ENCODE measurements around the gene TMEM225. TPM values are rescaled to one million over a fixed set of nuclear protein-coding genes. Genes with fewer than 3 reads are reported as not detected.

TMEM225 gene
- total RNA-seq (not detected), polyA plus RNA-seq (not detected)
- long read RNA-seq, donor 1, result 0 reads
- long read RNA-seq, donor 2, result 0 reads
- long read RNA-seq, donor 3, result 0 reads

GRCh38 chr11:123885570-123885969 lies at the start of gene TMEM225:
TSS of gene TMEM225 (minus strand) at chr11:123885670. CDS start at chr11:123885425, 245 bp downstream.
- 87 to 91% (median 90%) methylated on average over 3 of the region's 3 CpGs for WGBS, 3 donors
- Histone ChIP-seq H3K4me3 (no peak within 1 kb of the TSS), H3K4me1 (ENCODE audit: insufficient read depth) (no peaks in the 10 kb centered on the region), H3K9me3 (no peaks in the 10 kb centered on the region), H3K36me3 (no peaks in the 10 kb centered on the region), H3K27me3 (no peaks in the 10 kb centered on the region), H3K27ac (no peak within 1 kb of the TSS)
- intact Hi-C loops (cut with DNase I), result no loop called here
- DNase-seq, result no peak
- TF ChIP-seq POLR2A (IDR thresholded peaks at IDR 0.05) (no peak), EP300 (IDR thresholded peaks at IDR 0.05) (no peak)
- TF ChIP-seq, protein P1, sequence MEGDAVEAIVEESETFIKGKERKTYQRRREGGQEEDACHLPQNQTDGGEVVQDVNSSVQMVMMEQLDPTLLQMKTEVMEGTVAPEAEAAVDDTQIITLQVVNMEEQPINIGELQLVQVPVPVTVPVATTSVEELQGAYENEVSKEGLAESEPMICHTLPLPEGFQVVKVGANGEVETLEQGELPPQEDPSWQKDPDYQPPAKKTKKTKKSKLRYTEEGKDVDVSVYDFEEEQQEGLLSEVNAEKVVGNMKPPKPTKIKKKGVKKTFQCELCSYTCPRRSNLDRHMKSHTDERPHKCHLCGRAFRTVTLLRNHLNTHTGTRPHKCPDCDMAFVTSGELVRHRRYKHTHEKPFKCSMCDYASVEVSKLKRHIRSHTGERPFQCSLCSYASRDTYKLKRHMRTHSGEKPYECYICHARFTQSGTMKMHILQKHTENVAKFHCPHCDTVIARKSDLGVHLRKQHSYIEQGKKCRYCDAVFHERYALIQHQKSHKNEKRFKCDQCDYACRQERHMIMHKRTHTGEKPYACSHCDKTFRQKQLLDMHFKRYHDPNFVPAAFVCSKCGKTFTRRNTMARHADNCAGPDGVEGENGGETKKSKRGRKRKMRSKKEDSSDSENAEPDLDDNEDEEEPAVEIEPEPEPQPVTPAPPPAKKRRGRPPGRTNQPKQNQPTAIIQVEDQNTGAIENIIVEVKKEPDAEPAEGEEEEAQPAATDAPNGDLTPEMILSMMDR (IDR thresholded peaks at IDR 0.05), result no peak

DNA sequence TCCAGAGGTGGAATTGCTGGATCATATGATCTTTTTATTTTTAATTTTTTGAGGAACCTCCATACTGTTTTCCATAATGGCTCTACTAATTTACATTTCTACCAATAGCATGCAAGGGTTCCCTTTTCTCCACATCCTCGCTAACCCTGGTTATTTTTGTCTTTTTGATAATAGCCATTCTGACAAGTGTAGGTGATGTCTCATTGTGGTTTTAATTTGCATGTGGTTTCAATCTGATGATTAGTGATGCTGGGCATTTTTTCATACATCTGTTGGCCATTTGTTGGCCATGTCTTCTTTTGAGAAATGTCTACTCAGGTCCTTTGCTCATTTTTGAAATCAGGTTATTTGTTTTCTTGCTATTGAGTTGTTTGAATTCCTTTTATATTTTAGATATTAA lies 38.6 kb upstream of the TMEM225 start:
- no peak overlapping the region for H3K4me3 ChIP-seq
- H3K36me3 ChIP-seq, result no peaks in the 10 kb centered on the region
- intact Hi-C loops (cut with DNase I), result no loop called here
- no peaks in the 10 kb centered on the region for H3K4me1 ChIP-seq (ENCODE audit: insufficient read depth)
- H3K27me3 ChIP-seq, result no peaks in the 10 kb centered on the region
- no peaks in the 10 kb centered on the region for H3K9me3 ChIP-seq
- TF ChIP-seq POLR2A (IDR thresholded peaks at IDR 0.05) (no peak), EP300 (IDR thresholded peaks at IDR 0.05) (no peak)
- TF ChIP-seq, protein P1 (IDR thresholded peaks at IDR 0.05), result no peak
- H3K27ac ChIP-seq, result no peak overlapping the region
- 73 to 89% (median 85%) methylated on average over 1 of the region's 1 CpG for WGBS, 3 donors
- DNase-seq, result no peak

DNA sequence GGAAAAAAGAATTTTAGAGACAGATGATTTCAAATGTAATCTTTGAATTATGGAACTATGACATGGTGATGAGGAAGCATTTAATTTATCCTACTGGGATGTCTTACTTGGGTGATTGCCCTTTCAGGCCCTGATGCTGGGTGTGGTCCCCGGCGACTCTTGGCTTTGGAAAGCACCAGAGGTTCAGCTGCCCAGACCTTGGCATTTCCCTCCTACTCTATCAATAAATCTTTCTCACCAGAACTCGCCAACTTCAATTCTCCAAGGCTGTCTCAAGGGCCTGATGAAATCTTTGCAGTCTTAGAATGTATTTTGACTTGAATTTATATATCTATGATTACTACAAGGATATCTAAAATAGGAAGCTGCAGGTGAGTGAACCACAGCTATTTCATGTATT lies 35.5 kb upstream of the TMEM225 start:
- no peak for DNase-seq
- 64 to 73% (median 67%) methylated on average over 3 of the region's 3 CpGs for WGBS, 3 donors
- H3K9me3 ChIP-seq, result no peaks in the 10 kb centered on the region
- TF ChIP-seq, protein P1 (IDR thresholded peaks at IDR 0.05), result no peak
- TF ChIP-seq EP300 (IDR thresholded peaks at IDR 0.05) (no peak), POLR2A (IDR thresholded peaks at IDR 0.05) (no peak)
- no peak overlapping the region for H3K4me3 ChIP-seq
- H3K27ac ChIP-seq, result no peak overlapping the region
- H3K27me3 ChIP-seq, result no peaks in the 10 kb centered on the region
- H3K36me3 ChIP-seq, result no peaks in the 10 kb centered on the region
- H3K4me1 ChIP-seq (ENCODE audit: insufficient read depth), result no peaks in the 10 kb centered on the region
- intact Hi-C loops (cut with DNase I), result no loop called here

- no peak overlapping the region for H3K27ac ChIP-seq
- WGBS, 3 donors, result 13 to 29% (median 13%) methylated on average over 3 of the region's 3 CpGs
- TF ChIP-seq, protein P1 (IDR thresholded peaks at IDR 0.05), result no peak
- TF ChIP-seq POLR2A (IDR thresholded peaks at IDR 0.05) (no peak), EP300 (IDR thresholded peaks at IDR 0.05) (no peak)
- peaks cover 1% of the 10 kb centered on the region for H3K4me1 ChIP-seq (ENCODE audit: insufficient read depth)
- intact Hi-C loops (cut with DNase I), result no loop called here
- H3K4me3 ChIP-seq, result no peak overlapping the region
- no peak for DNase-seq
- H3K27me3 ChIP-seq, result no peaks in the 10 kb centered on the region
- no peaks in the 10 kb centered on the region for H3K9me3 ChIP-seq
- no peaks in the 10 kb centered on the region for H3K36me3 ChIP-seq
These were observed 20.4 kb upstream of the TMEM225 start for GRCh38 chr11:123905826-123906225.
